NCI-H1105 treated with DMSO at 0.1 percent for 48 hours (cell line): Measurements from ENCODE around the gene HOXA7.

Experiments used
- DNase-seq: peaks from one replicate; lab custom pipeline; 2025; lab: John Stamatoyannopoulos, UW

The HOXA7 gene

DNA sequence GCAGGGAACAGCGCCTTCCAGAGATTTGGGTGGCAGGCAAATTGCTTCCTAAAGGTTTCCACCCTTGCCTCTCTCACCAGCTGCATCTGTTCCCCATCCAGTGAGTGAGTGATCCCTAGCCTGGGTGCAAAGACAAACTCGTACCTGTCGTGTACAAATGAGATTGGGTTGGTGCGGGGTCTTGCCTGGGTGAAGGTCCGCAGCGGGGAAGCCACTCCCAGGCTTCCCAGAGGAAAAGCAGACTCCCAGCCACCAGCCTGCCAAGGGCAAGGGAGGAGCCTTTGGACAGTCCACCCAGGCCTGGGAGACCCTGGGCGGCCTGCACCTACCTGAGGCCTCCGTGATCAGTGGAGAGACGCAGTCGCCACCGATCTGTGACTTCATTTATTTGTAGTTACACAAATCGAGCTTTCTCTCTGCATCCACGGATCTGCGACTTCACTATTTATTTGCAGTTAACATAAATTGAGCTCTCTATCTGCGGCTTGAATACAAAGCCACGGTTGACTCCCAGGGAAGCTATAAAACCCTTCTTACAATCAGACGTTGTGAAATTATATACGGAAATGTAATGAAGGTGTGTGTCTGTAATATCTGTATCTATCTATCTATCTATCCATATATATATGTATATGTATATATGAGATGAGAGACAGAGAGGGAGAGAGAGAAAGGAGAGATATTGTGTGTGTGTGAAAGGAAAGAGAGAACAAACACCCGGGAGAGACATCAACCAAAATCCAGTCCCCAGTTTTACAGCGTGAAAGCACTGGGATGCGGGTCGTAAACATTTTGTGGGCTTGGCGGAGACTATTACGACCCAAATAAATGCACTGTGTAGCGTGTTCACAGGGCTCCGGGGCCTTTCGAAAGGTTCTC lies 3.0 kb upstream of the HOXA7 start:
- no peak for DNase-seq

DNA sequence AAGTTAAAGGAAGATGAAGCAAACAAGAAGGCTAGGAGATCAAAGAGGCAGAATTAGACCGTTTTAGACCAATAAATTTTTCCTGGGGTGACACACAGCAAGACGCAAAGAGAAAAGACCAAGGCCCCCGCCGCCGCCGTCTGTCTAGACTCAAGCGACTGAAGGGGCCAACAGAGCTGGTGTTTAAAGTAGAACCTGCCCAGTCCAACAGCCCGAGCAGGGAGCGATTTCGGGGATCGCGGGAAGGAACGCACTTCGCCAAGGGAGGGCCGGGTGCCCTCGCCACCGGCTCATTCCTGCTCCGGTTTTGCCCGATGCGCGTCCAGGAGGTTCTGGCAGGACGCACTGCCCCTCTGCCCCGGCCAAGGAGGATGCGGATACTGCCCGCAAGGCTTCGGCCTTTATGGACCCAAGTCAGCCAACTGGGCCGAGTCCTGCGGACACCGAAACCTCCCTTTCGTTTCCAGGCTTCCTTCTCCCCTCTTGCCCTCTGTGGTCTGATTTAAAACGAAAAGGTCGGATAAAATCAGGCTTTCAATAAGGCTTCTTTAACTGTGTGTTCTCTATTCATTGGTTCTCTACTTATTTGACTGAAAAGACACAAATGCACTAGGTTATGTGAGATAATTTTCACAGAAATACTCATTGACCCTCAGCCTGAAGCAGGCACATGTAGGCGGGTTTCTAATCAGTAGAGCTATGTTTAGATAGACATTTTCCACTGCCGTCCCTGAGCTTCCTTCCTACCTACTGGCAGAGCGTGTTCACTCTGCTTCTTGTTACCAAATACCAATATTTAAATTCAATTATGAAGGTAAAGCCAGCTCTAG lies 2.2 kb upstream of the HOXA7 start:
- DNase-seq, result no peak

DNA sequence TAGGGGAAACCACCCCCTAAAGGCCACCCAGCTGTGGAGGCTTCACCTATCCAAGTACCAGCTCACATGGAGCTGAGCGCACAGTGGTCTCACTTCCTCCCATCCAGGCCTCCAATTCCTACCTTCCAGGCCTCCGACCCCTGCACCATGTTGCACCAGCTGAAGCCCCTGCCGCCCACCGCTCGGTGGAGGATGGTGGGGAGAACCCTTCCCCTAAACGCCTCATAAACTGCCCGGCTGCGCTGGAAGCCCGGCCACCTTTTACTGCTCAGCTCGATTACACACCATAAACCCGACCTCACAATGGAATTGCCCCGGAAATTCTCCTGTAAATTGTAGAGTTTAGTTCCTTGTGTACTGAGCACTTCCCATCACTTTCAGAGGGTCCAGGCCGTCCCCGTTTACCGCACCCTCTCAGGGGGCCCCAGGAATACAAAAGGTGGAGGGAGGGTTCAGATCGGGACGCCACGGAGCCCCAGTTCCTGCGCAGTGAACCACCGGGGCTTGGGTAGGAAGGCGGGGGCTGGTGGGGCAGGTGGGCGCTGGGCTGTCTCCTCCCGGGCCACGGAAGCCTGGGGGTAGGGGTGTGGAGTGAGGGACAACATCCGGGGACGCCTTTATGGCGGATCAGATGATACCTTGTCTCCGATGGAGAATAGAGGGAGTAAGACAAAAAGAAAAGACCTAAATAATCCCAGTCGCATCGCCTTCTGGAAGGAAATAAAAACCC lies 1.4 kb upstream of the HOXA7 start:
- no peak for DNase-seq

DNA sequence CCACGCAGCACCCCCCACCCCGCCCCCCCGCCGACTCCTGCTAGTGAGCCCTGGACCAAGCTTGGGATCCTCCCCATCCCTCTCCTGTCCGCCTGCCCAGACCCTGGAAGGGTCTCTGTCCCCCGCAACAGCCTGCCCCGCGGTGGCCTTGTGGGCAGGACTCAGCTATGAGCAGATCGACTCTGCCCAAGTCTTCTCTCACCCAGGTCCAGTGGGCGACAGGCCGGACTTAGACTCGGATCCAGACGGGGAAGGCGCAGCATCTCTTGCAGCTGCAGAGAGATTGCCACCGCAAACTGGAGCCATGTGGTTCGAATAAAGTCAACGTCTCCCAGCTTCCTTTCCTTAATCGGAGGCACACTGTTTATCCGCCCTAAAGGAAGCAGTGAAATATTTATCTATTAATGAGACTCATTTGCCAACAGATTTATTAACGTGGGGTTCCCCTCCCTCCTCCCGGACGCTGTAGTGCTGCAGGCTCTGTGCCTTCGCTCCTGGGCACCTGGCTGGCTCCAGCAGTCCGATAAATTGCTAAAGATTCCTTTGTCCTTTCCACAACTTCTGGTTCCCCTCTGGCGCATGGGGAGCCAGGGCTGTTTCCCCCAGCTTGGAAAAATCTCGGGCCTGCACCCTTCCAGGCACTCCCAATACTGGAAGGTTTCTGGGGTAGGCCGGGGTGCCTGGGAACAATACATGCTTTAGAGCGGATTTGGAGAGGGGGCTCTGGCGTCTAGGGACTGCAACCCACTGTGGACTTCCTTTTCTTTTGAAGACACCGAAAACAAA lies 634 bp upstream of the HOXA7 start:
- no peak for DNase-seq

DNA sequence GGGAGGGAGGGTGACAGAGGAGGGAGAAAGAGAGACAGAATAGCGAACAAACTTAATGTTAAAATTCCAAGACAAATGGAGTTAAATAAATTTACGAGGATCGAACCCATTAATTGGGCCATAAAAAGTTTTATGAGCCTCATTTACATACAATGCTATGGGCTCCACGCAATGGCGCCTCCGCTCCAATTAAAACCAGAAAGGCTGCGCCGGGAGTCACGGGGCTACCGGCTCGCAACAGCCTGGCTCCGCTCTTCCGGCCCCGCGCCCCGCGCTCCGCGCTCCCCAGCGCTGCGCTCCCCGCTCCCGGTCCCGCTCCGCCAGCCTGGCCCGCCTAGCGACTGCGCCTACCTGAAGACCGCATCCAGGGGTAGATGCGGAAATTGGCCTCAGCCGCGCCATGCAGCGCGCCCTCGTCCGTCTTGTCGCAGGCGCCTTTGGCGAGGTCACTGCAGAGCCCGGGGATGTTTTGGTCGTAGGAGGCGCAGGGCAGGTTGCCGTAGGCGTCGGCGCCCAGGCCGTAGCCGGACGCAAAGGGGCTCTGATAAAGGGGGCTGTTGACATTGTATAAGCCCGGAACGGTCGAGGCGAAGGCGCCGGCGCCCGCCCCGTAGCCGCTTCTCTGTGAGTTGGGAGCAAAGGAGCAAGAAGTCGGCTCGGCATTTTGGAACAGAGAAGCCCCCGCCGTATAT lies 513 bp downstream of the HOXA7 start:
- no peak for DNase-seq

DNA sequence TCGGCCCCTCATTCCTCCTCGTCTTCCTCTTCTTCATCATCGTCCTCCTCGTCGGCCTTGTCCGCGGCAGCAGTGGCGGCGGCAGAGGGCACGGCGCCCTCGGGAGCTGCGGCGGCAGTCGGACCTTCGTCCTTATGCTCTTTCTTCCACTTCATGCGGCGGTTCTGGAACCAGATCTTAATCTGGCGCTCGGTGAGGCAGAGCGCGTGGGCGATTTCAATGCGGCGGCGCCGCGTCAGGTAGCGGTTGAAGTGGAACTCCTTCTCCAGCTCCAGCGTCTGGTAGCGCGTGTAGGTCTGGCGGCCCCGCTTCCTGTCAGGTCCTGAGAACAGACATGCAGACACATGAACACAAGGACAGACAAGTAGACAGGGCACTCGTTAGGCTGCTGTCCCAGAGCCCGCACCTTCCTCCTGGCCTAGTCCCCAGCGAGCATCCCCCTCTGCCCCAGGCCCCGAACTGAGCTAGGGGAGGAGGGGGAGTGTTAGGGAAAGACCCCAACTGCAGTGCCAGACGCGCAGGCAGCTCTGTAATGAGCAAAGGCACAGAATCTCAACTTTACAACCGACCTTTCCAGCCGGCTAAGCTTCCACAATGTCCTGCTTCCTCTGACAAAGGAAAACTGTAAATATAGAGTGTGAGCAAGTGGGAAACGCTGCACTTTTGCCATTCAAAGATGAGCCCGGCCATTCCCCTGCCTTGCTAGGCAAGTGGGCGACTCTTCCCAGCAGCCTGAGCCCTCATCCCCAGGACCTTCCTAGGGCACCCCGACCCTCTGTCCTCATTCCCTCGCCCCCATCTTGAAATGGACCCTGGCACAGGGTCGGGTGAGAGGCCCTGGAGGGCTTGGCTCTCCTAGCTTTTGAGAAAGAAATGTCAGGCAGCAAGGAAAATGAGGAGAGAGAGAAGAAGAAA lies 1.3 kb downstream of the HOXA7 start:
- no peak for DNase-seq

DNA sequence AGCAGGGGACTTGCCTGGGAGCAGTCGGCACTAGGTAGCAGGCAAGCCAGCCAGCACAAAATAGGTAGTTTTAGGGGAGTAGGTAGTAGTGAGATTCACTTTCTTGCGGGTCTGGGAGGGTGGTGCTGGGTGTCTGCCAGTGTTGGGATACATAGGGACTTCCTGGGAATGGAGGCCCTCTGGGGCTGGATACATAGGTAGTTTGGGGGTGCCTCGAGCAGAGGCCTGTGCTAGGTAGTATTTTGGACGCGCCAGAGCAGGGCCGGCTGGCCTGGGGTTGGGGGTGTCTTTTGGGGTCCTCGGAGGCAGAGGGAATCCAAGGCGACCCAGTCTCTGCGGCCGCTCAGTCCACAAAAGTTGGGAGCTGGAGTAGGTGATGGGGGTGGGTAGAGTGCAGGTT lies 2.1 kb downstream of the HOXA7 start:
- no peak for DNase-seq

DNA sequence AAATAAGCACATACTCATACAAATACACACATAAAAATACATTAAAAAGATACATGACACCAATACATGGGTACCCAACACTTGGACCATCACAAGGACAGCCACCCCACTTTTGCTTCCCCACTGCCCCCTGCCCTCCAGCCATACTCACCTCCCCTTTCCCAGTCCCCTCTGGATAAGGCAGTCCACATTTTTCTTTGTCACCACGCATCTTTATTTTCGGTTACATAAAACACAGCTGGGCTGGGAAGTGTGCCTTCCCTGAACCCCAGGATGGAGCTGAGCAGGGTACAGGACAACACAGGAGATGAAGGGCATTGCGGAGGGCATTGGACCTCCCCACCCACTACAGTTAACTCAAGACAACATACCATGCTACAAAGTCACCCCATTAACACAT lies 2.9 kb downstream of the HOXA7 start:
- DNase-seq, result no peak

DNA sequence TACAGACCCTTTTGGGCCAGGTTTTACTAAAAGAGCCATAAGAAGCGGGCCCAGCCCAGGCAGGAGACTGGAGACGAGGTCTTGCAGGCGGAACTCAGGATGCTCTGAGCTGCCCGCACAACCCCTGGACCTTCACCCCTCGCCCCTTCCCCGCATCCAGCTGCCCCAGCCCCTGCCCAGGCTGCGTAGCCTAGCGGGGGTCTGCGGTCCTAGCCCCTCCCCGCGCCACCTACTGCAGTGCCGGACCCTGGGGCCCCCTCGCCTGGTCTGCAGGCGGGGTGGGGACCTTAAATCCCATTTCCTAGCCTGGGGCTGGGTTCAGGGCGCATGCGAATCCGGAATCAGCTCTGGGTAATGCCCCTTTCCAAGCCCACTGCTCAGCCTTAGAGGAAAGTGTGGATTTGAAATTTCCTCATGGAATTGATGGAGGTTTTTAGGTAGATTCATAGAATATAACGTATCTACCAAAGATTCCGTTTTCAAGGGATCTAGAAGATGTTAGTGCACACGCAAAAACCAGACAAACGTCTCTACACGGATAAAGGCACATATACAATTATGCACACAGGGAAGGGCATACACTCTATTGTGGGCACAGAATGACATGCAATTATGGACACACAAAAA lies 3.5 kb downstream of the HOXA7 start:
- no peak for DNase-seq

DNA sequence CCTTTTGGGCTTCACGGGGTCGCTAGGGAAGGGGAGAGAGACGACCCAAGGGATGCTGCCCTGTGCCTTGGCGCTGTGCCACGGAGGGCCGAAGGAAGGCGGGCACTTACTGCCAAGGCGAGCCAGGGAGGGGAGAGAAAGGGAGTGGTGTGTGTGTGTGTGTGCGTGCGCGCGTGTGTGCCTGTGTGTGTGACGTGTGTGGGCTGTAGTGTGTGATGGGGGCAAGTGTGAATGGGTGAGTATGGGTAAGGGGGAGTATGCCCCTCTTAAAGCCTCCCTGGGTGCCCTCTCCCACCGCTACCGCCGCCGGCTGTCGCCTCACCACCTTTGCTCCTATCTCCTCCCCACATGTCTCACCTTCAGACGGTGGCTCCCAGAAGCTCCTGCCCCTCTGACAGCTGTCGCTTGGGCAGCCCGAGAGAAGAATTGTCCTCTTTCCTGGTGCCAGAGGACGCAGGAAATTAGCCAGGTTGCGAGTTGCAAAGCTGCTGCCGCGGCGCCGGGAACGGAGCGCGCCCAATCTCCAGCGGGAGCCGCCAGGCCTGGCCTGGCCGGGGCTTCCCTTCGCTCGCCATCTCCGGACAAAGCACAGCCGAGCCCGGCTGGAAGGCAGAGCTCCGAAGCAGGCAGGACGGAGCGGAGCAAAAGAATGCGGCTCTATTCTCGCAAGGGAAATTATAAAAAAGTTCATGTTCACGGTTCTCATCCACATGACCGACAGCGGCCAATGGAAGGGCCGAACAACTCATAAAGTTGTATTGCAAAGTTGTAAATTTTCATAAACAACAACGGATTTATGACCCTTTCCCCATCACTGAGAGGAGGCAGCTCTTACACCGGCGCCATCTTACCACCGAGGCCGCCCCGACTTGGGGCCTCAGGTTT lies 4.3 kb downstream of the HOXA7 start, which contains the start of gene HOXA3:
Gene HOXA3 (minus strand): TSS at position 653 of the 885 bp plus-strand sequence. CDS start 41,943 bp downstream, outside the sequence.
- DNase-seq, result no peak

DNA sequence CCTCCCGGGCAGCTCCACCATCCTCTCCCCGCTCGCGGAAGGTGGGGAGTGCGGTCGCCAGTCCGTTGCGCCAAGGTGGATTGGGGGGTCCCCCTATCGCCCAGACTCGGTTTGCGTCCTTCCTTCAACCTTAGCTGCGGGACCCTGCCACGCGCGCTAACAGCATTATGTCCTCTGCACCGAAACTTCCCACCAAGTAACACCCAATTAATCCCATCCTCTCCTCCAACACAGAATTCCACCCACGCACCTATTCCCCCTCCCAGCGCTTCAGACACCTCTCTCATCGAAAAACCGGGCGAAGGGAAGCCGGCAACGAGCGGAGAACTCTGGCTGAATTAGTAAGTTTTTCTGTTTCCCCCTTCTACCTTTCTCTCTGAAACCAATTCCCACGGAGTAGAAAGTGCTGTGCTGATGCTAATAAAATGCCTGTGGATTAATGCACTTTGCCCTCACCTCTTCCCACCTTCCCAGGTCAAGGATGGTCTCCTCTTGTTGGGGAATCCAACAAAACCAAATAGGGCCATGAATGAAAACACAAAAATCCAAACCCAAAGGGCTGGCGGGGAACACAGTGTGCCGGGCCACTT lies 5.0 kb downstream of the HOXA7 start:
- no peak for DNase-seq

DNA sequence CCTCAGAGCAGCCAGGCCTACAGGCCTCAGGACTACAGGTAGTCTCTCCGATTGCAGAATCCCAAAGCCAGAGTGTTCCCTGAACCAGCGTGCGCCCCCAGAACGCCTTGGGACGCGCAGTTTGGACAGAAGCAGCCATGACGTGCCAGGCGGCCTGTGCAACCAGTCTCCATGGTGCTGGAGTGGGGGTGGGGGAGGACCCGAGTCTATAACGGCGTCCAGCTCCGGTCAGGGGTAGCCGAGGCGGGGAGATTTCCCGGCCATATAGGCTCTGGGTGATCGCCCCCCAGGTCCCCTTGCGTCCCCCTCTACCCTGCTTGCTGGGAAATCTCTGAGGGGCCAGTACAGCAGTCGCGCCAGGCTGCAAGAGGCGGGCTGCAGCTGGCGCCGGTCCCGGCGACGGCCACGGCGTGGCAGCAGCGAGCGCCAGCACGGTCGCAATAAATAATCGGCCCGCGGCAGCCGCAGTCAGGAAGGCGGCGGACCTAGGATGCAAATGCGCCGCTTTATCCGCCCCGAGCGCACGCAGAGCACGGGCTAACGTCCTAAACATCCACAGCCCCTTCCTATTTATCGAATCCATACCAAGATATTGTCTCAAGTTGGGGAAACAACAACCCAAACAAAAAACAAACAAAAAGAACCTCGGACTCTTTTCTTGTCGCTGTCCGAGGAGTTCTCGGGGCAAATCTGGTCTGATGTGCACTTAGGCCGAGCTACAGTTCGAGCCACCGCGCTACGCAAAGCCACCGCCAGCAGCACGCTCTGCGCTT lies 5.7 kb downstream of the HOXA7 start:
- peak; percentile 86 for DNase-seq

DNA sequence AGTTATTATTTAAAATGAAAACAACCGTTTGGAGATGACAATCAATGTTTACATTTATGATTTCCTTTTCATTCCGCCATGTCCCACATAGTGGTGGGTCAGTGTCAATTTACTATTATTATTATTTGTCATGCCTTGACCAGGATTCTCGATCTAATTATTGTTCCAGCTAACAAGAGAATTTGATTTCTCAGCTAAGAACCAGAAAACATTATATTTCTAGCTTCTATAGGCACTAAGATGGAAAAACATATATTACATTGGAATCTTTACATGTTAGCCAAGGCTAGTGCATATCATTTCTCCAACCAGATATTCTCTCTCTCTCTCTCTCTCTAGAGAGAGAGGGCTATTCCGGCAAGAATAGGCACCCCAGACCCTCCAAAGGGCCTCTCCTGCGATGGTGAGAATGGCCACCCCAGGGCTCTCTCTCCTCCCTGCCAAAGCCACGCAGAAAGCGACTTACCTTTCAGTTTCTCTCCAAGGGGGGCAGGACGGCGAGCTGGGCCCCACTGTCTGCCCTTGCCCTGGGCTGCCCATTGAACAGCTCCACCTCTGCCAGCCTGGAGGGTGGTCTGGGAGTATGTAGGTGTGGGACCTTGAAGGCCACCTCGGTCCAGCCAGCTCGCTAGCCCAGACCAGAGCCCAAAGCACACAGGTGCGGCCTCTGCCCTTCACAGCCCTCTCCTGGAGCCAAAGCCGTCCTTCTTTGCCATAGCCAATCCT lies 6.5 kb downstream of the HOXA7 start:
- DNase-seq, result peak; percentile 47

DNA sequence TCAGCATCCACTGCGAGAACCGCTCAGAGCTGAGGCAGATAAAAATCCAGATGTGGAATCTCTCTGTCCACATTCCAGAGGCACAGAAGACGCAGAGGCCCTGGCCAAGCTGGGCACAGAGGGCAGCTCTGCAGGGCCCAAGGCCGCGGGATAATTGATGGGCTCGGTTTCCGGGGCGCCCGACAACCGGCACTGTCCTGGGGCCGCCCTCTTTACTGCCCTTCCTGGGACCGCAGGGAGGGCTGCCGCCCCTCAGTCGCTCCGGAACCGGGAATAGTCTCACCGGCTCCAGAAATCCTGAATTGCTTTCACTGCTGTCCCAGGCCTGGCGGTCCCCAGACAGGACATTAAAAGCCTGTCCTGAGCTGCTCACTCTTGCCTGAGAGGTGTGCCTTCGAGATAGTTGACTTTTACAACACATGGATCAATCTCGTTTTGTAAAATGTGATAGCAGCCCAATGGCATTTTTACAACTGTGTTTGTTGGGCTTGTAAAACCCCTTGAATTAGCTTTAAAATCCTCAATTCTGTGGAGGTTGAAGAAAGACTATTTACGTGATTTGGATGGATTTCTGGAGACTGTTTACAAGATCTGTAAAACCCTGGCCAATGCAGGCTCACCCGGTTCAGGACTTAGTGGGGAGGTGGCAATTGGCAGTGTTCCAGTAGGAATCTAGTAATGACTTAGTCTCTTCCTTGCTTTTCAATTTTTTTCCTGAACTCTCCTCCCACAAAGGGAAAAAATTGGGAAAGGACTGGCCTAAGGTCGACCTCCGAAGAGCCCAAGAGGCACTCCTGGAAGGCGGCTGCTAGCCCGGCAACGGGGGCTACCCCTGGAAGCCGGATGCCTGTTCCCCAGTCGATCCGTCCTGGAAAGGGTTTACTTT lies 7.5 kb downstream of the HOXA7 start:
- DNase-seq, result peak; percentile 41

DNA sequence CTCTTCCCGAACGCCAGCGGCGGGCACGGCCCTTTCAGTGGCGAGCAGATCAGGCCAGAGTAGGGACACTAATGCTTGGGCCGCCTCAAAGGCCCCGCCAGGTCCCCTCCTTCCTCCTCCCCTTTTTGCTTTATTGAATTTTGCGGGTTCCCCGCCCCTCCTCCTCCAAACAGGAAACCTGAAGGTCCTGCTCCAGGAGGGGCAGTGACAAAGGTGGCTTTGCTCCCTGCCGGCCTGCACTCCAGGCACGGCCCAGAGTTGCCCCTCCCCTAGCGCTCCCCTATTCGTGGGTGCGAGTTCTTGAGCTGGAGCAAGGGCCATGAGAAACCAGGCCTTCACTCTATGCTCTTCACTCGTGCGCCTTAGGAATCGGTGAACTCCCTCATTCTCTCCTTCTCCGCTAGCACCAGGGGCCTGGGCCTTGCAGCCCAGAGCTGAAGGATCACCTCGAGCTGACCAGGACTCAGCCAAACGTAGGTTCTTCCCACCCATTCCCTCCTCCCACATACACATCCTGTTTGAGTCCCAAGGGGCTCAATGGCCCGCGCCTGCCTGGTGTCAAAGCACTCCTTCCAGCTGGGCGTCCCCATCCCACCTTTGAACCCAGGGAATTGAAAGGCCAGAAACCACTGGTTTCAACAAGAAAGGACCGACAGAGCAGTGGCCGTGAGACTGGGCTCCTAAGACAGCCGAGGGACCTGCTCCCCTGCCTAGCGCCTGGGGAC lies 8.3 kb downstream of the HOXA7 start:
- DNase-seq, result peak; percentile 63
